Fibroblast of the aortic adventitia (primary cell): ENCODE results near the gene BMP7. TPM values are rescaled to one million over a fixed set of nuclear protein-coding genes. Genes with fewer than 3 reads are reported as not detected.

Experiments
- DNase-seq: peaks from one replicate; pipeline ENCODE4 v3.0.0-alpha.2; 2010; ENCODE audit warnings: low read depth
- H3K4me3 ChIP-seq: 2 replicates; pipeline ENCODE4 v1.5.1; 2011; ENCODE audit warnings: low read depth, mild to moderate bottlenecking, control low read depth, low read length, moderate library complexity
- total RNA-seq: library from RNA; depleted of rRNA; stranded (reverse); fragments of >200 nt; gene quantifications from 2 replicates; pipeline ENCODE4 v1.2.3, GENCODE V29; 2012; ENCODE audit warnings: low replicate concordance
- TF ChIP-seq, protein P1 (sequence below): IDR thresholded peaks from 2 replicates; pipeline ENCODE4 v1.5.1; 2011; ENCODE audit warnings: mild to moderate bottlenecking, low read length, control low read depth, inconsistent platforms; ENCODE audit not compliant: insufficient read depth

The BMP7 gene
- total RNA-seq, 1 donor: not detected

DNA sequence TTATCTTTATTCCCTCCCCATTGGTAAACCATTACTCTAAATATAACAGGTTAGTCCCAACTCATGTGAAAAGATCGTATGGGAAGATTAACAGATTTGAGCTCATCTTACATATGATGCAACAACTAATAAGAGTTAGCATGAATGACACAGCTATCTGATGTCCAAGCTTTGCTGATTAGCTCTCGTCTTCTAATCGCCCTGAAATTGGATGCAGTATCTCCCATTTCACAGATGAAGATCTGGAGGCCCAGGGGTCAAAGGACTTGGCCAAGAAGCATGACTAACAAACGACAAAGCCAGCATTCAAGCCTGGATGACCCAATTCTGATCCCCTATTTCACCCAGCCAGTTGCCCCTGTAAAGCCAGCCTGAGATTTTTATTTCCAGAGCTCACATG, 8.4 kb upstream of the BMP7 start:
- no peak for DNase-seq
- TF ChIP-seq, protein P1, sequence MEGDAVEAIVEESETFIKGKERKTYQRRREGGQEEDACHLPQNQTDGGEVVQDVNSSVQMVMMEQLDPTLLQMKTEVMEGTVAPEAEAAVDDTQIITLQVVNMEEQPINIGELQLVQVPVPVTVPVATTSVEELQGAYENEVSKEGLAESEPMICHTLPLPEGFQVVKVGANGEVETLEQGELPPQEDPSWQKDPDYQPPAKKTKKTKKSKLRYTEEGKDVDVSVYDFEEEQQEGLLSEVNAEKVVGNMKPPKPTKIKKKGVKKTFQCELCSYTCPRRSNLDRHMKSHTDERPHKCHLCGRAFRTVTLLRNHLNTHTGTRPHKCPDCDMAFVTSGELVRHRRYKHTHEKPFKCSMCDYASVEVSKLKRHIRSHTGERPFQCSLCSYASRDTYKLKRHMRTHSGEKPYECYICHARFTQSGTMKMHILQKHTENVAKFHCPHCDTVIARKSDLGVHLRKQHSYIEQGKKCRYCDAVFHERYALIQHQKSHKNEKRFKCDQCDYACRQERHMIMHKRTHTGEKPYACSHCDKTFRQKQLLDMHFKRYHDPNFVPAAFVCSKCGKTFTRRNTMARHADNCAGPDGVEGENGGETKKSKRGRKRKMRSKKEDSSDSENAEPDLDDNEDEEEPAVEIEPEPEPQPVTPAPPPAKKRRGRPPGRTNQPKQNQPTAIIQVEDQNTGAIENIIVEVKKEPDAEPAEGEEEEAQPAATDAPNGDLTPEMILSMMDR: no peak
- H3K4me3 ChIP-seq: no peak overlapping the region

DNA sequence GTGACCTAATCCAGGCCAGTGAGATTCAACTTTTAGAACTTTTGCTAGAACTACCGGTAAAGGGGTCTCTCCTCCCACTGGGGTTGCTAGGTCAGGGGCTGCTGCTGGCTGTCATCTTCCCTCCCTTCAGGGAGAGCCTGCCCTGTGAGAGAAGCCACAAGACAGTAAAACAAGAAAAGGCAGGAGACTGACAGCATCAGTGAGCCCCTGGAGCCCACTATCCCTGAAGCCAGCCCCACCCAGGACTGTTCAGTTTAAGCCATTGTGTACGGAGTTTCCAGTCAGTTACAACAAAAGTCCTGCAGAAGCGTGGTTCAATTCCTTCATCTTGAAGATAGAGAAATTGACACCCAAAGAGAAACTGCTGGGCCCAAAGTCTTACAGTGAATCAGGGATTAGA, 7.9 kb upstream of the BMP7 start:
- H3K4me3 ChIP-seq: no peak overlapping the region
- TF ChIP-seq, protein P1: no peak
- no peak for DNase-seq

DNA sequence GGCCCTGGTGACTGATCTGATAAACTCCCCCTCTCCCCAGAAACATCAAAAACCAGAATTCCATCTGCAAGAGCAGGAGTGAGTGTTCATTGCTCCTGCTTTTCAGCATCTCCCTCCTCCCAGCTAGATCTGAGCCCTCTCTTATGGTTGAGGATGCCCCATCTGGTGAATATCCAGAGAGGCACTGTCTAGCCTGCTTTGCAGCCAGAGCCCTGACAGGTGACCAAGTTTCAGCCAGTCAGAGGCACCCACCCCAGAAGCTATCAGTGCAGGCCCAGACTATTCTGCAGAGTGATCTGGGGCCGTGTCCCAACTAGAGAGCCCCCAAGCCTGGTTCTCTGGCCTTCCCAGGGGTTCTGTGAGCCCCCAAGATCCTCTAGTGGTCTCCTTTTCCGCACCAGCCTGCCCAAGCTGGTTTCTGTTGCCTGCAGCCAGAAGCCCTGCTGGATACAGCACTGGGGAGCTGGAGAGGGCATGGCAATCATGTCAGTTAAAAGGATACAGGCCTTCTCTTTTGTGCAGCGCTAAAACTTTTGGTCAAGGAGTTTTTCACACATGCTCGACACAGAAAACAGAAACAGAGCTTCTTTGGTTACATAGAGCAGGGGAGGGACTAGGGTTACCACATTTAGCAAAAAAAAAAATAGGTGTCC, 6.6 kb upstream of the BMP7 start:
- TF ChIP-seq, protein P1: no peak
- no peak for DNase-seq
- no peak overlapping the region for H3K4me3 ChIP-seq

DNA sequence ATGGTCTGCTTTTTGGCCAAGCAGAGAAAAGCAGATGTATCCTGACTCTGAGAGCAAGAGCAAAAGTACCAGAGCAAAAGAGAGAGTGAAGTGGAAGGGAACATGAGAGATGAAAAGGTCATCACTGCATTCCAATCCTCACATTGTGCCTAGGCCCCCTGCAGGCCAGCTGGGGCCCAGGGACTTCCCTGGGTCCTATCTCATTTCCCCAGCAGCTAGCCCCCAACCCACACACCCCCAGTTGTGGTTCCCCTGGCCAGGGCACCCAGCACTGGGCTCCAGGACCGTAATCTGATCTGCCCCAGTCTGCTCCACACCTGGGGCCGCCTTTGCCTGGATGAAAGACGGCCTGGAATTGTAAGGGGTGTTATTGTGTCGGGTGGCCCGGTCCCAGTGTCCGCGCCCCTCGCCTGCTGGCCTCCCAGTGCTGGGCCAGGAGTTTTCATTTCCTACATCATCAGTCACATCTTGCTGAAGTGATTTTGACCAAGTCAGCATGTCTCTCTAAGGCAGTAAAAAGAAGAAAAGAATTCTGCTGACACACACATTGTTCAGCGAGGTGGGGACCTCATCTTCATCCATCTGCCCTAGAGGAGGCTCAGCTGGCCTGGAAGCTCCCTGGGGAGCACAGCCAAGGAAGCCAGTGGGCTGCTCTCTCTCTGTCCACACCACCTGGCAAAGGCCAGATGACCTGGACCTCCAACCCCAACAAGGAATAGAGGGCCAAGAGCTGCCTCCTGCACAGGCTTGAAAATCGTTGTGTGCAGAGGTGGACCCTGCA, 4.0 kb upstream of the BMP7 start:
- TF ChIP-seq, protein P1: no peak
- H3K4me3 ChIP-seq: no peak overlapping the region
- DNase-seq: no peak

DNA sequence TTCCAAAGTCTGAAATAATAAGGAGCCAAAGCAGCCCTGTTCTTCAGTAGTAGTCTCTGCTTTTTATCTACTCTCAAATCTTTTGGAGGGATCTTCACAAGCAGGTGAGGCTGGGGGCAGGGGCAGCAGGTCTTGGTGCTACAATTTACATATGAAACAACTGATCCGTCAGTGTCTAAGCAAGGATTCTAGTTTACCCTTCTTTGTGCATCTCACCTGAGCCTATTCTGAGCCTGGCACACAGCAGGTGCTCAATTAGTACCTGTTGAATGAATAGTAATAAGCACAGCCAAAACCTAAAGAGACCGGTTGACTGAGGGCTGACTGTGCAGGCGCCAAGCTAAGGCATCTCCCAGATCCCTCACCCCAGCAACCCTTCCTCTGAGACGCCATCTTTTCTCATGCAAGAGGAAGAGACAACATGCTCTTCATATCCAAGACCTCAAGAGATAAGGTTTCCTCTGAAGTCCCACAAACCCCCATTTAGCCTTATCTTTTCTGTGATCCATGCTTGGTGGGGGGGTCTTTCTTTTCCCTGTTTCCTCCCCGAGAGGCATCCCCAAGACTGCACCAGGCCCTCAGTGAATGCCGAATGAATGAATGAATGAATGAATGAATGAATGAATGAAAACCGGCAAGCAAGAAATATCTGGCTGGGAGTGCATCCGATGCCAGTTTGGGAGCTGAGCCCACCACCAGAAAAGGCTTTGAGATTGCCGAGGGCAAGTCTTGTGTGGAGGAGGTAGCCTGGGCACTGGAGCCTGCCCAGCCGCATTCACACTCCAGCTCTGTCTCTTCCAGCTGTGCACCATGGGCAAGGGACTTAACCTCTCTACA, 2.9 kb upstream of the BMP7 start:
- TF ChIP-seq, protein P1: no peak
- DNase-seq: no peak
- H3K4me3 ChIP-seq: no peak overlapping the region

DNA sequence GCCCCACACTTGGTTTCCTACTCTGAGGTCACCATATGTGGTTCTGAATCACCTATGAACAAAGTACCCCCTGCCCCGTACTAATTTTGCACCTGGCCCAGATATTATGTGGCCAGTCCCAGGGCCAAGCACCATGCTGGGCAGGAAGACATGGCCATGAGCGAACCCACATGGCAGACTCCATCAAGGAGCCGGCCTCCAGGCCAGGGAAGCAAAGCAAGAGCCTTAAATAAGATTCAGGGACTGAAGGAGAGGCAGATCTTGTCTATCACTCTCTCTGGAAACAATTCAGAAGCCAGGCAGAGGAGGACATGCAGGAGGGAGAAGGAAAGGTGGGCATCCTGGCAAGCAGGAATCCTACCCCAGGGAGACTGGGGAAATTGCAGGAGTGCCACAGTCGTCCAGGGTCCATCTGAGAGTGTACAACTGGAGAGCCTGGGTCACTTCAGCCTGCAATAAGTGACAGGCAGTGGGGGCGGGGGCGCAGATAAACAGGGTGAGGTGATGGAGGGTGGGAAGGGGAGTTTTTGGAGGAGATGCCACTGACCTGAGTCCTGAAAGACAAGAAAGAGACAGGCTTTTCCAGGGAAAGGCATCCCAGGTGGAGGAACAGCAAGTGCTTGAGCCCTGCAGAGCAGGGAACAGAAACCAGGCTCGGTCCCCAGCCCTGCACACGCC, 2.1 kb upstream of the BMP7 start:
- no peak overlapping the region for H3K4me3 ChIP-seq
- TF ChIP-seq, protein P1: no peak
- no peak for DNase-seq
